Measurements from ENCODE around the gene C17orf107. TPM values are rescaled to one million over a fixed set of nuclear protein-coding genes. Genes with fewer than 3 reads are reported as not detected.
"Not testable (repeated sequence)": the region's sequence is repeated elsewhere in the genome, so short reads cannot be mapped to it uniquely, and the experiment has no call there.

The C17orf107 gene
- total RNA-seq, 1 donor from 2014 or later = 2.7 TPM

- Histone ChIP-seq H3K4me1 (no peaks in the 10 kb centered on the region), H3K4me3 (no peak overlapping the region), H3K27ac (no peak overlapping the region), H3K36me3 (no peaks in the 10 kb centered on the region), H3K9me3 (no peaks in the 10 kb centered on the region), H3K27me3 (no peaks in the 10 kb centered on the region)
- no peak for TF ChIP-seq CTCF (IDR thresholded peaks at IDR 0.05)
- DNase-seq = no peak
- ATAC-seq = no peak
- intact Hi-C loops (cut with DNase I) = no loop called here
Observed at GRCh38 chr17:4921320-4921719, 22.0 kb downstream of the C17orf107 start.

- H3K27me3 ChIP-seq; intact Hi-C loops (cut with DNase I); ATAC-seq; H3K27ac ChIP-seq; H3K36me3 ChIP-seq; H3K9me3 ChIP-seq; DNase-seq; H3K4me3 ChIP-seq; H3K4me1 ChIP-seq: not testable (repeated sequence)
Observed at GRCh38 chr17:4926577-4927335, 27.4 kb downstream of the C17orf107 start.

- Histone ChIP-seq H3K4me3 (no peak overlapping the region), H3K9me3 (no peaks in the 10 kb centered on the region), H3K27ac (no peak overlapping the region), H3K4me1 (peaks cover under 1% of the 10 kb centered on the region), H3K27me3 (no peaks in the 10 kb centered on the region), H3K36me3 (no peaks in the 10 kb centered on the region)
- ATAC-seq (no peak), DNase-seq (no peak)
- no peak for TF ChIP-seq CTCF (IDR thresholded peaks at IDR 0.05)
- intact Hi-C loops (cut with DNase I) = no loop called here
Observed at GRCh38 chr17:4928881-4929280, 29.5 kb downstream of the C17orf107 start.

- no peak within 1 kb of the TSS for H3K27ac ChIP-seq
- ATAC-seq = no peak
- peaks cover 6% of the 10 kb centered on the region for H3K4me1 ChIP-seq
- no peak within 1 kb of the TSS for H3K4me3 ChIP-seq
- no peaks in the 10 kb centered on the region for H3K9me3 ChIP-seq
- no peak for DNase-seq
- intact Hi-C loops (cut with DNase I) = no loop called here
- no peaks in the 10 kb centered on the region for H3K36me3 ChIP-seq
- H3K27me3 ChIP-seq = no peaks in the 10 kb centered on the region
- no peak for TF ChIP-seq CTCF (IDR thresholded peaks at IDR 0.05)
Observed at GRCh38 chr17:4931963-4932362, 32.6 kb downstream of the C17orf107 start, which contains the start of gene GP1BA. TSS of gene GP1BA (plus strand) at chr17:4932277. CDS start at chr17:4932605, 328 bp downstream.

GRCh38 chr17:4932756-4933155 is 33.4 kb downstream of the C17orf107 start:
- no peak for ATAC-seq
- TF ChIP-seq CTCF (IDR thresholded peaks at IDR 0.05) = no peak
- intact Hi-C loops (cut with DNase I) = no loop called here

GRCh38 chr17:4933646-4934045 is 34.3 kb downstream of the C17orf107 start:
- H3K9me3 ChIP-seq = no peaks in the 10 kb centered on the region
- no peak for TF ChIP-seq CTCF (IDR thresholded peaks at IDR 0.05)
- no peaks in the 10 kb centered on the region for H3K27me3 ChIP-seq
- H3K27ac ChIP-seq = no peak overlapping the region
- H3K4me3 ChIP-seq = no peak overlapping the region
- intact Hi-C loops (cut with DNase I) = no loop called here
- peaks cover 12% of the 10 kb centered on the region for H3K4me1 ChIP-seq
- no peak for DNase-seq
- no peak for ATAC-seq
- peaks cover 13% of the 10 kb centered on the region for H3K36me3 ChIP-seq

More at GRCh38 chr17:4932756-4933155, 33.4 kb downstream of the C17orf107 start:
- no peak overlapping the region for H3K27ac ChIP-seq
- no peak for DNase-seq
- no peak overlapping the region for H3K4me3 ChIP-seq
- H3K4me1 ChIP-seq = peaks cover 6% of the 10 kb centered on the region
- H3K9me3 ChIP-seq = no peaks in the 10 kb centered on the region
- H3K36me3 ChIP-seq = peaks cover 7% of the 10 kb centered on the region
- H3K27me3 ChIP-seq = no peaks in the 10 kb centered on the region

Data from upper lobe of right lung (tissue), 1 donor.